Osteoblast (primary cell): Measurements from ENCODE around the gene WSCD2. TPM values are rescaled to one million over a fixed set of nuclear protein-coding genes. Genes with fewer than 3 reads are reported as not detected.

Experiments used
- DNase-seq: peaks from one replicate; pipeline ENCODE4 v3.0.0; 2011; ENCODE audit warnings: low spot score, mixed read lengths; ENCODE audit not compliant: insufficient read length; ENCODE audit errors: missing footprints
- H2AFZ ChIP-seq: 2 replicates; pipeline ENCODE4 v1.6.0; 2011; ENCODE audit warnings: mild to moderate bottlenecking, low read length
- H3K27ac ChIP-seq: 2 replicates; pipeline ENCODE4 v1.5.1; 2011; ENCODE audit warnings: mild to moderate bottlenecking, low read depth, low read length, moderate library complexity
- H3K27me3 ChIP-seq: 2 replicates; pipeline ENCODE4 v1.6.0; 2012; ENCODE audit warnings: mild to moderate bottlenecking, control low read depth, inconsistent platforms, low read length, moderate library complexity; ENCODE audit not compliant: insufficient read depth
- H3K36me3 ChIP-seq: 2 replicates; pipeline ENCODE4 v1.5.1; 2011; ENCODE audit warnings: mild to moderate bottlenecking, low read length, control low read depth, moderate library complexity; ENCODE audit not compliant: insufficient read depth
- H3K4me1 ChIP-seq: 2 replicates; pipeline ENCODE4 v1.5.1; 2011; ENCODE audit warnings: mild to moderate bottlenecking, low read length, control low read depth, moderate library complexity; ENCODE audit not compliant: insufficient read depth
- H3K4me2 ChIP-seq: 2 replicates; pipeline ENCODE4 v1.6.0; 2011; ENCODE audit warnings: mild to moderate bottlenecking, low read length; ENCODE audit not compliant: insufficient read depth
- H3K4me3 ChIP-seq: fragments of 200-600 bp; sonication (generic); 3 replicates; pipeline ENCODE4 v1.5.1; 2012; ENCODE audit warnings: mild to moderate bottlenecking, low read length, inconsistent platforms; ENCODE audit not compliant: insufficient read depth
- H3K79me2 ChIP-seq: 2 replicates; pipeline ENCODE4 v1.6.0; 2012; ENCODE audit warnings: mild to moderate bottlenecking, low read length, control low read depth, inconsistent platforms; ENCODE audit not compliant: insufficient read depth
- H3K9me3 ChIP-seq: 2 replicates; pipeline ENCODE4 v1.5.1; 2011; ENCODE audit warnings: low read depth, low read length, control low read depth
- H4K20me1 ChIP-seq: 2 replicates; pipeline ENCODE4 v1.6.0; 2012; ENCODE audit warnings: mild to moderate bottlenecking, low read length, control low read depth; ENCODE audit not compliant: insufficient read depth
- total RNA-seq: library from RNA; depleted of rRNA; stranded (reverse); fragments of >200 nt; gene quantifications from 2 replicates; pipeline ENCODE4 v1.2.3, GENCODE V29; 2012
- TF ChIP-seq, protein P1 (sequence below): IDR thresholded peaks from 2 replicates; pipeline ENCODE4 v1.5.1; 2011; ENCODE audit warnings: mild to moderate bottlenecking, low read depth, low read length, moderate library complexity; ENCODE audit errors: extremely low read depth

The WSCD2 gene
- total RNA-seq, 1 donor: 0.36 TPM

DNA sequence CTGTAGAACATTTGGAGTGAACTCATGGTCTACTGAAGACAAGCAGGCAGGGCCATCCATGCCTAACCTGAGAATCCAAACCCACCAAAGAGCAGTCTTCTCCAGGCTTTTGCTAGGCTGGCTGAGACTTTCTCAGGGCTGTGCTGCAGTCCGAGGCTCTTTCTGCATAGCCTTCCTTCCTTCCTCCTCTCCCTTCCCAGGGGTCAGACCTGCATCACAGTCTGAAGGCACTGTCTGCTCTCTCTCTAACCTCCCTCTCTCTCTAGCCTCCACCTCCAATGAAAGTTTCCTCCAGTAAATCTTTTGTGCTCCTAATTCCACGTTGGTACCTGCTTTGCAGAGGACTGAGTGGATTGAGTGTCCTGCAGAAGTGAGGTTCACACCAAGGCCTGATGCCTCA is 6.4 kb upstream of the WSCD2 start:
- TF ChIP-seq, protein P1, sequence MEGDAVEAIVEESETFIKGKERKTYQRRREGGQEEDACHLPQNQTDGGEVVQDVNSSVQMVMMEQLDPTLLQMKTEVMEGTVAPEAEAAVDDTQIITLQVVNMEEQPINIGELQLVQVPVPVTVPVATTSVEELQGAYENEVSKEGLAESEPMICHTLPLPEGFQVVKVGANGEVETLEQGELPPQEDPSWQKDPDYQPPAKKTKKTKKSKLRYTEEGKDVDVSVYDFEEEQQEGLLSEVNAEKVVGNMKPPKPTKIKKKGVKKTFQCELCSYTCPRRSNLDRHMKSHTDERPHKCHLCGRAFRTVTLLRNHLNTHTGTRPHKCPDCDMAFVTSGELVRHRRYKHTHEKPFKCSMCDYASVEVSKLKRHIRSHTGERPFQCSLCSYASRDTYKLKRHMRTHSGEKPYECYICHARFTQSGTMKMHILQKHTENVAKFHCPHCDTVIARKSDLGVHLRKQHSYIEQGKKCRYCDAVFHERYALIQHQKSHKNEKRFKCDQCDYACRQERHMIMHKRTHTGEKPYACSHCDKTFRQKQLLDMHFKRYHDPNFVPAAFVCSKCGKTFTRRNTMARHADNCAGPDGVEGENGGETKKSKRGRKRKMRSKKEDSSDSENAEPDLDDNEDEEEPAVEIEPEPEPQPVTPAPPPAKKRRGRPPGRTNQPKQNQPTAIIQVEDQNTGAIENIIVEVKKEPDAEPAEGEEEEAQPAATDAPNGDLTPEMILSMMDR: no peak
- H3K4me3 ChIP-seq: no peak overlapping the region
- no peak overlapping the region for H3K4me2 ChIP-seq
- H3K9me3 ChIP-seq: no peaks in the 10 kb centered on the region
- no peaks in the 10 kb centered on the region for H3K4me1 ChIP-seq
- no peak overlapping the region for H2AFZ ChIP-seq
- H3K79me2 ChIP-seq: no peaks in the 10 kb centered on the region
- H3K27me3 ChIP-seq: peaks cover 4% of the 10 kb centered on the region
- no peaks in the 10 kb centered on the region for H4K20me1 ChIP-seq
- no peak overlapping the region for H3K27ac ChIP-seq
- DNase-seq: no peak
- no peaks in the 10 kb centered on the region for H3K36me3 ChIP-seq

DNA sequence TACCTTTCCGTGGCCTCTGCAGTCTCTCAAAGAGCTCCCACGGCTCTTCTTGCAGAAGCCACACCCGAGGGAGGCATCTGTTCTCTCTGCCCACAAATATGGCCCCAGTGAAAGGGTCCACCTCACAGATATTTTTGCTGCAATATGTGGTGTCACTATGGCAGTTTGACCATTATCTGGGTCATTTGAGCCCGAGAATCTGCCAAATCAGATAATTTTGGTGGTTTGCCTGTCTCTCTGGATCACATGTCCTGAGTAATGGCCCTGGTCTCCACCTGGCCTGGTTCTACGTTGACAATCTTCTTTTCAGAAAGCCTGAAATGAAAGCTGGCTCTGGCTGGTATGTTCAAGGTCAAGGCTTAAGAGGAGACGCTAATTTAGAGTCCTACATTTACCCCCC is 5.7 kb upstream of the WSCD2 start:
- DNase-seq: no peak
- Histone ChIP-seq H3K4me2 (no peak overlapping the region), H3K27ac (no peak overlapping the region), H3K36me3 (no peaks in the 10 kb centered on the region), H2AFZ (no peak overlapping the region), H3K9me3 (no peaks in the 10 kb centered on the region), H3K4me3 (no peak overlapping the region), H4K20me1 (no peaks in the 10 kb centered on the region), H3K79me2 (no peaks in the 10 kb centered on the region), H3K4me1 (no peaks in the 10 kb centered on the region), H3K27me3 (peaks cover 10% of the 10 kb centered on the region)
- TF ChIP-seq, protein P1: no peak

DNA sequence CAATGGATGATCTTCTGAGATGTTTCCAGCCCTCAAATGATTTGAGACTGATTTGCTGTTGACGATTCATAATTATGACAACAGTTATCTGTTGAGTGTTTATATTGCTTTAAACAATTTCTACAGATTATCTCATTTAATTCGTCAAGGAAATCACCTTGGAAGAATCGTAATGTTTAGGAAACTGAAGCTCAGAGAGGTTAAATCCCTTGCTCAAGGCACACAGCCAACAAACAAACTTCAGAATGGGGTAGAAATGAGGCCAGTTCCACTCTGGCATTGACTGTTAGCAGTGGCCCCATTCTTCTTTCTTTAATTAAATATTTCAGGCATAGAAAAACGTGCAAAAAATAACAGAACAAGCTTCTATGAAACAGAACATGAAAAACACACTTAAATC is 4.0 kb upstream of the WSCD2 start:
- Histone ChIP-seq H3K79me2 (no peaks in the 10 kb centered on the region), H3K27ac (no peak overlapping the region), H2AFZ (no peak overlapping the region), H3K4me1 (peaks cover 4% of the 10 kb centered on the region), H3K4me3 (no peak overlapping the region), H3K9me3 (no peaks in the 10 kb centered on the region), H3K4me2 (no peak overlapping the region), H3K36me3 (no peaks in the 10 kb centered on the region), H3K27me3 (peaks cover 17% of the 10 kb centered on the region), H4K20me1 (no peaks in the 10 kb centered on the region)
- DNase-seq: no peak
- TF ChIP-seq, protein P1: no peak

DNA sequence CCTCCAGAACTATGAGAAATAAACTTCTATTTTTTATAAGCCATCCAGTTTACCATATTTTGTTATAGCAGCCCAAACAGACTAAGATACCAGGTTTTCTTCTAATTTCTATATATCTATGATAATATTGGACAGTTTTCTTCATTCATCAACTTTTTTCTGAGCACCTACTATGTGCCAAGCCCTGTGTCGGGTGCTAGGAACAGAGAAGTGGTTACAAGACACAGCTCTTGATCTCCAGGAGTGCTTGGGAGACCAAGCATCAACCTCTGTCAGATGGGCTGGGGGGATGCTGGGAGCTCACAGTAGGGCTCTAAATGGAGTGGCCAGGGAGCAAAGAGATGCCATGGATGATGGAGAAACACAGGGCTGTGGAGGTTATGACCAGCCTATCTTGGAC is 2.9 kb upstream of the WSCD2 start:
- no peak overlapping the region for H3K27ac ChIP-seq
- H3K9me3 ChIP-seq: no peaks in the 10 kb centered on the region
- TF ChIP-seq, protein P1: no peak
- H3K27me3 ChIP-seq: peaks cover 17% of the 10 kb centered on the region
- DNase-seq: no peak
- H2AFZ ChIP-seq: no peak overlapping the region
- no peak overlapping the region for H3K4me2 ChIP-seq
- no peaks in the 10 kb centered on the region for H3K36me3 ChIP-seq
- H4K20me1 ChIP-seq: no peaks in the 10 kb centered on the region
- H3K4me3 ChIP-seq: no peak overlapping the region
- H3K4me1 ChIP-seq: peaks cover 4% of the 10 kb centered on the region
- no peaks in the 10 kb centered on the region for H3K79me2 ChIP-seq
